NB4 (cell line): ENCODE measurements around the gene CYP4Z1.
"Not testable (repeated sequence)": the region's sequence is repeated elsewhere in the genome, so short reads cannot be mapped to it uniquely, and the experiment has no call there.

Experiments used
- DNase-seq: peaks from one replicate; pipeline ENCODE4 v3.0.0; 2010; ENCODE audit warnings: low read depth
- H3K4me3 ChIP-seq: one replicate; pipeline ENCODE4 v1.5.1; 2011; ENCODE audit warnings: mild to moderate bottlenecking, low read depth, low read length, moderate library complexity
- MYC ChIP-seq: IDR thresholded peaks from 2 replicates; pipeline ENCODE4 v1.6.1; 2011; ENCODE audit warnings: low read depth, low read length
- POLR2A ChIP-seq: IDR thresholded peaks from 2 replicates; pipeline ENCODE4 v1.6.1; 2011; ENCODE audit warnings: mild to moderate bottlenecking; ENCODE audit not compliant: insufficient read length; ENCODE audit errors: extremely low read depth
- TF ChIP-seq, protein P1 (sequence below): IDR thresholded peaks from one replicate; pipeline ENCODE4 v1.5.1; 2012; ENCODE audit warnings: low read depth, low read length
- TF ChIP-seq, protein P2 (sequence below): IDR thresholded peaks from 2 replicates; pipeline ENCODE4 v1.6.1; 2011; ENCODE audit warnings: low read depth, low read length

The CYP4Z1 gene

DNA sequence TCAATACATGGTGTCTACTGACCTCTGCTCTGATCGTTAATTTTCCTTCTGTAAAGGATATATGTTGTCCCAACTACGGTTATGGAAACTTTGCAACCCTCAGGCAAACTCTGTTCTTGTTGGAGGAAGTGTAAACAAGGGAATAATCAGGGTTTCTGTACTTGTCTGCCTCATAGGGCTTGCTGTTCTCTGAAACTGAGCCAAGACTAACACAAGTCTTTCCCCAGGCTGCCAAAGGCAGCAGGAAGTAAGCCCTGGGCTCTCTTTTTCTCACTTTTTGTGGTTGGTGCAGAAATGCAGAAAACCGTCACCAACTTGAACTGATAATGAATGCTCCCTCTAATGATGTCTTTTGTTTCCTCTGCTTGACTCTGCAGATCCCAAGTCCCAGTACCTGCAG, 36.0 kb upstream of the CYP4Z1 start:
- no peak overlapping the region for H3K4me3 ChIP-seq
- no peak for DNase-seq
- TF ChIP-seq, protein P1, sequence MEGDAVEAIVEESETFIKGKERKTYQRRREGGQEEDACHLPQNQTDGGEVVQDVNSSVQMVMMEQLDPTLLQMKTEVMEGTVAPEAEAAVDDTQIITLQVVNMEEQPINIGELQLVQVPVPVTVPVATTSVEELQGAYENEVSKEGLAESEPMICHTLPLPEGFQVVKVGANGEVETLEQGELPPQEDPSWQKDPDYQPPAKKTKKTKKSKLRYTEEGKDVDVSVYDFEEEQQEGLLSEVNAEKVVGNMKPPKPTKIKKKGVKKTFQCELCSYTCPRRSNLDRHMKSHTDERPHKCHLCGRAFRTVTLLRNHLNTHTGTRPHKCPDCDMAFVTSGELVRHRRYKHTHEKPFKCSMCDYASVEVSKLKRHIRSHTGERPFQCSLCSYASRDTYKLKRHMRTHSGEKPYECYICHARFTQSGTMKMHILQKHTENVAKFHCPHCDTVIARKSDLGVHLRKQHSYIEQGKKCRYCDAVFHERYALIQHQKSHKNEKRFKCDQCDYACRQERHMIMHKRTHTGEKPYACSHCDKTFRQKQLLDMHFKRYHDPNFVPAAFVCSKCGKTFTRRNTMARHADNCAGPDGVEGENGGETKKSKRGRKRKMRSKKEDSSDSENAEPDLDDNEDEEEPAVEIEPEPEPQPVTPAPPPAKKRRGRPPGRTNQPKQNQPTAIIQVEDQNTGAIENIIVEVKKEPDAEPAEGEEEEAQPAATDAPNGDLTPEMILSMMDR, result no peak
- TF ChIP-seq MYC (no peak), POLR2A (no peak)
- TF ChIP-seq, protein P2, sequence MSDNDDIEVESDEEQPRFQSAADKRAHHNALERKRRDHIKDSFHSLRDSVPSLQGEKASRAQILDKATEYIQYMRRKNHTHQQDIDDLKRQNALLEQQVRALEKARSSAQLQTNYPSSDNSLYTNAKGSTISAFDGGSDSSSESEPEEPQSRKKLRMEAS, result no peak

DNA sequence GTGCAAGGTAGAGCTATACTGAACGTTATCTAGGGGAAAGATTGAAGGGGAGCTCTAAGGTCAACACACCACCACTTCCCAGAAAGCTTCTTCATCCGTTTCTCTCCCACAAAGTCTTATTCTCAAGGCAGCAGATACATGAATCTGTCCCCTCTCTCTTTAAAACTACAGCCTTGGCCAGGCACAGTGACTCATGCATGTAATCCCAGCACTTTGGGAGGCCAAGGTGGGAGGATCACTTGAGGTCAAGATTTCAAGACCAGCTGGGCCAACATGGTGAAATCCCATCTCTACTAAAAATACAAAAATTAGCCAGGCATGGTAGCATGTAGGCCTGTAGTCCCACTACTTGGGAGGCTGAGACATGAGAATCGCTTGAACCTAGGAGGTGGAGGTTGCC, 35.4 kb upstream of the CYP4Z1 start:
- no peak for TF ChIP-seq POLR2A
- TF ChIP-seq, protein P2, result no peak
- TF ChIP-seq MYC, result no peak
- no peak for DNase-seq
- H3K4me3 ChIP-seq, result no peak overlapping the region

DNA sequence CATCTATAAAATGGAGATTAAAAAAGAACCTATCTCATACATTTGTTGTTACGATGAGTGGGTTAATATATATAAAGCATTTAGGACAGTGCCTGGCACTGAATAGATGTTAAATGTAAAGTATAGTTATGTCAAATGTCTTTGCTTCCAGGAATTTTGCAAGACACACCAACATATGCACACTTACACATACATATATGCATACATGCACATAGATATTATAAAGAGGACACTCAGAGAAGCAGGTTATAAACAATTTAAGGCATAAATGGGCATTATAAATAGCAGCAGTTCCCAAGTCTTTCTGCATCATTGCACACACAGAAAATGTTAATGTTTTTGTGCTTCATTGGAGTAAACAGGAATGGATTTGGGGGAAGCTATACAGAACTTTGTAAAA, 30.3 kb upstream of the CYP4Z1 start:
- no peak for DNase-seq
- TF ChIP-seq MYC (no peak), POLR2A (no peak)
- TF ChIP-seq, protein P2, result no peak
- TF ChIP-seq, protein P1, result no peak
- H3K4me3 ChIP-seq, result no peak overlapping the region

DNA sequence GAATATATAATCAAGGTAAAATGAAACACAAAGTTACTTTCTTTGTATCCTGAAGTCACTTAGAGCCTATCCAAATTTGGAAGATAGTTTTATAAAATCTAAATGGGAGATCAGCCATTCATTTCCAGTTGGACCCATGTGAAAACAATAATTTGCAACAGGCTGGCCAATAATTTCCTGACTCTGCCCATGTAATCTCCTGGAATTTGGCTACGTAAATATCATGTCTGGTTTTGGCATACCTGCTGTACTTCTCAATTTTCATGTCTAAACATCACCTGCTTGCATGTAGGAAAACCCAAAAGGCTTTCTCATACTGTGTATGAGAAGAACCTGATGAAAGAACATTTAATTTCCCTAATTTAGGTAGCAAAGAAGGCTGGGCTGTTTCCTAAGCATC, 7.7 kb upstream of the CYP4Z1 start:
- TF ChIP-seq POLR2A, result no peak
- TF ChIP-seq MYC, result no peak
- TF ChIP-seq, protein P2, result no peak
- TF ChIP-seq, protein P1, result no peak
- no peak for DNase-seq
- H3K4me3 ChIP-seq, result no peak overlapping the region

DNA sequence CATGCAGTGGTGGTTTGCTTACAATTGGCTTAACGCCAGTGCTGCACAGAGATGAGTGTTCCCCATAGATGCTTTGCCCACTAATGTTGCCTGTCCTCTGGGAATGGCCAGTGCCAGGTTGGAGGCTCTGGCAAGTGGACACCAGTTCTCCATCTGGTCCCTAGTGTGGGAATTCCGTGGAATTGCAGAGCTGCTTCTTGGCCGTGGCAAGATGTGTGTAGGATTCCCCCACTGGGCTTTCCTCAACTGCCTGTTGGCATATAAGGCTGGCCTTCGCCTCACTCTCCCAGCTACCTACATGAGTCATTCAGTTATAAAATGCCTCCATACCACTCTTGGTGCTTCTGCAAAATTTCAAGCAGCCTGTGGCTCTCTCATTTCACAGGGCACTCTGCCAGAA, 2.0 kb downstream of the CYP4Z1 start:
- H3K4me3 ChIP-seq, DNase-seq: not testable (repeated sequence)

DNA sequence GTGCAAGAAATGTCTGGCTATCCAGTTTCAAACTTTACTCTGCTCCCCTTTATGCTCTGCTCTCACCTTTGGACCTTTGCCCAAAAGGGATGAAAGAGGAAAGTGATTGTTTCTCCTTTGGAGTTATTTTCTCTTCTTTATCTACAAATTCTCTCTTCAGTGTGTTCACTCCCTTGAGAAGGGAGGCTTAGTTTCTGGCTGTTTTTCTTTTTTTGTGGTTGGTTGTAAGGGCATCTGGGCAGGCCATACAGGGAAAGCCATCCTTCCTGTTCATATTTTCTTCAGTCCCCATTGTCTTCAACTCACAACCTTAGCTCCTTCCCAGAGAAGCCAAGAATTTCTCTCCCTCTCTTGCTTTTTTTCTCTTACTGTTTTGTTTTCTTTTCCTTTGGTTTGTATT, 2.5 kb downstream of the CYP4Z1 start:
- not testable (repeated sequence) for DNase-seq, H3K4me3 ChIP-seq

DNA sequence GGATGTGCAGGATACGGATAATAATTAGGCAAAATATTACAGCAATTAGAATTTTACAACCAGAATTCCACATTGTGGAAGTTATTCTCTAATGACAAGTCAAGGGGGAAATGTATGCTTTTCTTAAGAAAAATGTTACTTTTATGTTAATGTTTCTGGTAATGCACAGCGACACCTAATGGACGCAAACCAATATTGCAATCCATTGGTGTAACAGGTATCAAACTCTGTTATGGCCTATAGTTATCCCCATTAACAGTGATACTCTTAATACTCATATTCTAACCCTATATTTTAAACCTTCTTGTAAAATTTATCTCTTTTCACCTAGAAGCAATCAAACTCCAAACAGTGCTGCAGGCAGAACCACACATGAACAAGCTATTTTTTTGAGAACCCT, 22.3 kb downstream of the CYP4Z1 start:
- TF ChIP-seq, protein P1, result peak; percentile 25
- peak; percentile 39 for DNase-seq
- H3K4me3 ChIP-seq, result not testable (repeated sequence)

DNA sequence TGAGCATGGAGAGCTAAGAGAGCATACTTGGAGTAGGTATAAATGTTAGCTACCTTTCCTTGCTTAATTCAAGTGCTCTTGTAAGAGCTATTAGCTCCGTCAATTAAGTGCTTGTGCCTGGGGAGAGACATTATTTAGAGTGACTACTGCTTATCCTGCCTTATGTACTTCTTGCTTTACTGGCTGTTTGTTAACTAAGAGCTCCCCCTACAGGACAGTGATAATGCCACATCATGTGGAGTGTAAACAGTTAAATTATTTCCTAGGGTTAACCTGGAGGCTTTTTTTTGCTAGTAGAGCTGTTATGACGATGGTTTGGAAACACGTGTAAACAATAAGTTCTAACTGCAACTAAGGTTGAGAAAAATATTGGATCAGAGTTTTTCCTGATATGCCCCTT, 24.4 kb downstream of the CYP4Z1 start:
- H3K4me3 ChIP-seq, DNase-seq: not testable (repeated sequence)
